Heart right ventricle (tissue), 16 donors: ENCODE data around the gene TICRR. TPM values are rescaled to one million over a fixed set of nuclear protein-coding genes. Genes with fewer than 3 reads are reported as not detected.

Experiments
- ATAC-seq, 8 donors: fragments of 200-7000 bp; cut with Tn5 transposase; one replicate each; pipeline ENCODE4 v1.9.1; 2020; ENCODE audit warnings: mild to moderate bottlenecking in 8 of 8, moderate library complexity in 8 of 8, moderate number of reproducible peaks in 1 of 8
- DNase-seq, 2 donors: peaks; one replicate each; pipeline ENCODE4 v3.0.0-alpha.2; 2020
- H3K27ac ChIP-seq, 10 donors: fragments of 200-600 bp; sonication (generic) in 2 of 10; one replicate each; pipeline versions ENCODE4 v1.5.0 to v1.8.0; 2020 to 2022; ENCODE audit warnings: mild to moderate bottlenecking in 3 of 10
- H3K27me3 ChIP-seq, 7 donors: fragments of 200-600 bp; one replicate each; pipeline ENCODE4 v1.8.0; 2021 to 2022; ENCODE audit warnings: mild to moderate bottlenecking in 2 of 7
- H3K36me3 ChIP-seq, 9 donors: fragments of 200-600 bp; sonication (generic) in 1 of 9; one replicate each; pipeline versions ENCODE4 v1.5.0 to v1.8.0; 2020 to 2022; ENCODE audit warnings: mild to moderate bottlenecking in 2 of 9
- H3K4me1 ChIP-seq, 9 donors: fragments of 200-600 bp; sonication (generic) in 1 of 9; one replicate each; pipeline versions ENCODE4 v1.5.0 to v1.8.0; 2020 to 2022; ENCODE audit warnings: mild to moderate bottlenecking in 4 of 9
- H3K4me3 ChIP-seq, 10 donors: fragments of 200-600 bp; sonication (generic) in 2 of 10; one replicate each; pipeline versions ENCODE4 v1.5.0 to v1.8.0; 2020 to 2022; ENCODE audit warnings: mild to moderate bottlenecking in 7 of 10, moderate library complexity in 2 of 10
- H3K9me3 ChIP-seq, 11 donors: fragments of 200-600 bp in 10 of 11; sonication (generic) in 2 of 11; one replicate each; pipeline versions ENCODE4 v1.5.0 to v1.8.0; 2013 to 2022; ENCODE audit warnings: mild to moderate bottlenecking in 2 of 11, control low read depth in 1 of 11, moderate library complexity in 1 of 11
- WGBS, 2 donors: extraction: QIAGEN DNeasy Blood & Tissue Kit; methylation state at CpG; one replicate each; pipeline ENCODE4 v1.1.7; 2013; ENCODE audit warnings: inconsistent platforms in 1 of 2; 5-methylcytosine and 5-hydroxymethylcytosine counted together
- intact Hi-C, 10 donors: fragments of 100-400 bp; cut with DNase I; formaldehyde crosslinking; loops; one replicate each; pipeline versions ENCODE4 v1.11.1 to v1.14.2; 2022
- polyA plus RNA-seq, 2 donors: library from polyadenylated mRNA; stranded (reverse); fragments of 200-250 nt; gene quantifications; one replicate each; pipeline ENCODE4 v1.2.3, GENCODE V29; 2013
- total RNA-seq, 10 donors: library from RNA; stranded (reverse); fragmentation: NEBNext Ultra II Directional in 3 of 10; extraction: Animal tissue kit (Norgen Biotek cat#: 25700) in 3 of 10; gene quantifications; one replicate each; pipeline versions ENCODE4 v1.2.1 to v1.2.4, GENCODE V29; 2021 to 2023
- TF ChIP-seq, protein P1 (sequence below), 9 donors: fragments of 200-600 bp; sonication (generic) in 2 of 9; IDR thresholded peaks; one replicate each; pipeline versions ENCODE4 v1.5.0 to v1.8.0; 2021 to 2022; ENCODE audit warnings: antibody characterized with exemption in 9 of 9, mild to moderate bottlenecking in 5 of 9, moderate library complexity in 1 of 9
- donor health status: Arrhythmogenic right ventricular cardiomyopathy.
- donor health status: ischemic (EF 13 %, LVEDD 7.1; RV severe dilation, severe dysfunction).
- donor health status: healthy with polysubstance abuse.
- donor health status: DM: no; HTN: yes; CAD: no.
- donor health status: DM: no; HTN: no; CAD: no.
- donor health status: ischemic (EF 25% LVEDD 6.9; RV normal size, moderate dysfunction).
- donor health status: ischemic (EF 25% LVEDD 5.7; RV mildly dilated, moderate dysfunction).
- donor health status: healthy.
- donor health status: DM: yes; HTN: yes; CAD: no.
- donor health status: Ischemic cardiomyopathy.
- donor health status: ischemic (EF 35%, LVEDD 5.7; RV mildly dilated, moderate dysfunction).
- donor health status: nonischemic (EF 11% LVEDD 7.7; RV severe dilation, severe dysfunction).
- donor health status: DM: yes; HTN: yes; CAD: no.
- donor health status: PGD.
- donor health status: ischemic (EF 29% LVEDD 5.4; RV normal size, mild dysfunction).
- donor health status: nonischemic (EF 23%, LVEDD 6.1; RV moderate dilation, normal function).

Gene TICRR
- total and polyA plus RNA-seq, 12 donors, result under 0.01 to 0.93 (median 0.05) TPM; not detected in 6

DNA sequence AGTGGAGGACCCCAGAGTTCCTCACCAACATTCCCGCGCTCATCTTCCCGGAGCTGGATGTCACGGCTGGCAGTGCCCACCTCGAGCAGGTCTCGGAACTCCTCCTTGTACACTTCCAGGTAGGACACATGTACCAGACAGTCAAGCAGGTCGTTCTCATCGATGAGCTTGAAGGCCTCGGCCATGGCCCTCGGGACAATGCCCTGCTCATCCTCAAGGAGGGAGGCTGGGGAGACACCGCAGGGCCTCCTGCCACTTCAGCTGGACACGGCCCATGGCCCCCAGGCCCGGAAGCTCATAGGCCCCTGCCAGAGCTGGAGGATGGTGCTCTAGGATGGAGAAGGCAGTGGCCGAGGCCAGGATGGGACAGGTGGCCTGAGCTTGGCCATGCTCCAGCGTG lies 74.4 kb downstream of the TICRR start:
- TF ChIP-seq, protein P1, sequence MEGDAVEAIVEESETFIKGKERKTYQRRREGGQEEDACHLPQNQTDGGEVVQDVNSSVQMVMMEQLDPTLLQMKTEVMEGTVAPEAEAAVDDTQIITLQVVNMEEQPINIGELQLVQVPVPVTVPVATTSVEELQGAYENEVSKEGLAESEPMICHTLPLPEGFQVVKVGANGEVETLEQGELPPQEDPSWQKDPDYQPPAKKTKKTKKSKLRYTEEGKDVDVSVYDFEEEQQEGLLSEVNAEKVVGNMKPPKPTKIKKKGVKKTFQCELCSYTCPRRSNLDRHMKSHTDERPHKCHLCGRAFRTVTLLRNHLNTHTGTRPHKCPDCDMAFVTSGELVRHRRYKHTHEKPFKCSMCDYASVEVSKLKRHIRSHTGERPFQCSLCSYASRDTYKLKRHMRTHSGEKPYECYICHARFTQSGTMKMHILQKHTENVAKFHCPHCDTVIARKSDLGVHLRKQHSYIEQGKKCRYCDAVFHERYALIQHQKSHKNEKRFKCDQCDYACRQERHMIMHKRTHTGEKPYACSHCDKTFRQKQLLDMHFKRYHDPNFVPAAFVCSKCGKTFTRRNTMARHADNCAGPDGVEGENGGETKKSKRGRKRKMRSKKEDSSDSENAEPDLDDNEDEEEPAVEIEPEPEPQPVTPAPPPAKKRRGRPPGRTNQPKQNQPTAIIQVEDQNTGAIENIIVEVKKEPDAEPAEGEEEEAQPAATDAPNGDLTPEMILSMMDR (IDR thresholded peaks at IDR 0.05), result no peak
- ATAC-seq, result no peak
- no peak for DNase-seq
- intact Hi-C loops, result loop anchor here in 3 of 10 donors (5.0 to 10.0 kb wide), 3 partner anchors 45 to 88 kb away; partner anchors contain the start of genes PEX11A (in 1 of the 3) and WDR93 (in 1 of the 3)
- 93 to 94% methylated on average over 15 of the region's 15 CpGs for WGBS, 2 donors
- Histone ChIP-seq H3K27me3 (peaks cover 0 to 15% (median 0%) of the 10 kb centered on the region in 7 donors), H3K4me1 (peaks cover 0 to 12% (median 0%) of the 10 kb centered on the region in 9 donors), H3K27ac (no peak overlapping the region), H3K36me3 (peaks cover 0 to 12% (median 0%) of the 10 kb centered on the region in 9 donors), H3K9me3 (no peaks in the 10 kb centered on the region), H3K4me3 (no peak overlapping the region)

DNA sequence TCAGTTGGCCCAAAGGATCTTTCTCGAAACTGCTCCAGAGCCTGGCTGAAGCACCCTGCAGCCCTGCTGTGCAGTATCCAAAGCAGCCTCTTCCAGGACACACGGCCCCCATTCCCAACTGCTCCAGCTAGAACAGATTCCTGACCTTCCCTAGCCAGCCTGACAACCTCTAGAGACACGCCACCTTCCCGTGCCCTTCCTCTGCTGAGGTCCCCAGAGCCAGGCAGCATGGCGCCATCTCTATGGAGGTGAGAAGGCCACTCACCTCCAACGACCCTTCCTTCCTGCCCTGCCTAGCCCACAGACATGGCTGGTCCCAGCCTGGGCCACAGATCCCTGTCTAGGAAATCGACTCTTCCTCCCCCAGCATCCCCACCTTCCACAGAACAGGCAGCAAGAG lies 76.9 kb downstream of the TICRR start:
- H3K4me1 ChIP-seq, result peaks cover 0 to 23% (median 7%) of the 10 kb centered on the region in 9 donors
- no peak overlapping the region for H3K27ac ChIP-seq
- TF ChIP-seq, protein P1 (IDR thresholded peaks at IDR 0.05), result no peak
- no peak overlapping the region for H3K4me3 ChIP-seq
- H3K27me3 ChIP-seq, result peaks cover 0 to 38% (median 4%) of the 10 kb centered on the region in 7 donors
- intact Hi-C loops, result loop anchor here in 1 of 10 donors (10.0 kb wide), 1 partner anchor 83 kb away; no protein-coding TSS in a partner anchor
- WGBS, 2 donors, result 76 to 87% methylated on average over 7 of the region's 7 CpGs
- ATAC-seq, result no peak
- H3K9me3 ChIP-seq, result no peaks in the 10 kb centered on the region
- no peak for DNase-seq
- H3K36me3 ChIP-seq, result peaks cover 0 to 12% (median 0%) of the 10 kb centered on the region in 9 donors

GRCh38 chr15:89652666-89653065 lies 77.4 kb downstream of the TICRR start:
- intact Hi-C loops, result loop anchor here in 1 of 10 donors (10.0 kb wide), 1 partner anchor 82 kb away; no protein-coding TSS in a partner anchor
- DNase-seq, result no peak
- 84 to 85% methylated on average over 16 of the region's 16 CpGs for WGBS, 2 donors
- H3K36me3 ChIP-seq, result peaks cover 0 to 10% (median 0%) of the 10 kb centered on the region in 9 donors
- H3K4me3 ChIP-seq, result no peak overlapping the region
- H3K9me3 ChIP-seq, result no peaks in the 10 kb centered on the region
- TF ChIP-seq, protein P1 (IDR thresholded peaks at IDR 0.05), result no peak
- no peak overlapping the region for H3K27ac ChIP-seq
- ATAC-seq, result no peak
- H3K4me1 ChIP-seq, result peaks cover 0 to 20% (median 7%) of the 10 kb centered on the region in 9 donors
- H3K27me3 ChIP-seq, result peaks cover 0 to 39% (median 4%) of the 10 kb centered on the region in 7 donors

DNA sequence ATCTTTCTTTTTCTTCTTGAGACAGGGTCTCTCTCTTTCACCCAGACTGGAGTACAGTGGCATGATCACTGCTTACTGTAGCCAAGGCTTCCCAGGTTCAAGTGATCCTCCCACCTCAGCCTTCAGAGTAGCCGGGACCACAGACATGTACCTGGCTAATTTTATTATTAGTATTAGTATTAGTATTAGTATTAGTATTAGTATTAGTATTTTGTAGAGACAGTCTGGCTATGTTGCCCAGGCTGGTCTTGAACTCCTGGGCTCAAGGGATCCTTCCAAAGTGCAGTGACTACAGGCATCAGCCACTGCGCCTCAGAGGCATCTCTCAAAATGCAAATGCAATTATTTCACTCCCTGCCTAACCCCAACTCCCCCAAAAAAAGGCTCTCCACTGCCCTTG lies 78.3 kb downstream of the TICRR start:
- H3K27ac ChIP-seq, result no peak overlapping the region
- H3K36me3 ChIP-seq, result peaks cover 0 to 6% (median 0%) of the 10 kb centered on the region in 9 donors
- TF ChIP-seq, protein P1 (IDR thresholded peaks at IDR 0.05), result no peak
- no peaks in the 10 kb centered on the region for H3K9me3 ChIP-seq
- ATAC-seq (no peak), DNase-seq (no peak)
- WGBS, 2 donors, result 99 to 100% methylated on average over 2 of the region's 2 CpGs
- H3K27me3 ChIP-seq, result peaks cover 0 to 47% (median 4%) of the 10 kb centered on the region in 7 donors
- peaks cover 0 to 20% (median 7%) of the 10 kb centered on the region in 9 donors for H3K4me1 ChIP-seq
- intact Hi-C loops, result loop anchor here in 1 of 10 donors (10.0 kb wide), 1 partner anchor 81 kb away; no protein-coding TSS in a partner anchor
- H3K4me3 ChIP-seq, result no peak overlapping the region
